Panc1 (cell line): Measurements from ENCODE around the gene STPG3. TPM values are rescaled to one million over a fixed set of nuclear protein-coding genes. Genes with fewer than 3 reads are reported as not detected.

ENCODE experiments used
- ATAC-seq: fragments of 200-7000 bp; cut with Tn5 transposase; 2 replicates; pipeline ENCODE4 v1.9.1; 2020; ENCODE audit warnings: mild to moderate bottlenecking, moderate library complexity
- BruUV-seq: library from RNA; stranded (reverse); fragments of 400-500 nt; replicated peaks from 2 replicates; lab custom pipeline; 2021; lab: Mats Ljungman, UMichigan
- CTCF ChIA-PET: fragments of 300-600 bp; sonication (Branson Sonifier 250); formaldehyde crosslinking; loops from one replicate; lab custom pipeline; 2022; ENCODE audit warnings: antibody characterized with exemption; lab: Charles Lee
- POLR2A ChIA-PET: fragments of 300-600 bp; sonication (Branson Sonifier 250); formaldehyde crosslinking; loops from one replicate; lab custom pipeline; 2022; ENCODE audit warnings: antibody characterized with exemption; lab: Charles Lee
- DNase-seq: peaks from one replicate; pipeline ENCODE4 v3.0.0-alpha.2; 2010; ENCODE audit warnings: low read depth, low spot score
- H3K27ac ChIP-seq: 2 replicates; pipeline ENCODE4 v1.5.1; 2011; ENCODE audit warnings: mild to moderate bottlenecking, low read length, inconsistent platforms
- H3K27me3 ChIP-seq: fragments of 200-500 bp; sonication (Bioruptor generic); 2 replicates; pipeline ENCODE4 v1.6.0; 2014; ENCODE audit warnings: low read length, inconsistent platforms; ENCODE audit not compliant: control insufficient read depth, insufficient read depth
- H3K36me3 ChIP-seq: fragments of 200-500 bp; sonication (Bioruptor generic); 2 replicates; pipeline ENCODE4 v1.5.1; 2014; ENCODE audit warnings: inconsistent platforms, mild to moderate bottlenecking, low read length, moderate library complexity; ENCODE audit not compliant: control insufficient read depth, insufficient read depth
- H3K4me1 ChIP-seq: 2 replicates; pipeline ENCODE4 v1.5.1; 2011; ENCODE audit warnings: inconsistent platforms, mild to moderate bottlenecking, low read length, moderate library complexity; ENCODE audit not compliant: control insufficient read depth, insufficient read depth
- H3K4me3 ChIP-seq, 2 experiments: 2 replicates each; pipeline ENCODE4 v1.5.1; 2011 to 2012; ENCODE audit warnings: low read depth in 2 of 2, low read length in 2 of 2, mild to moderate bottlenecking in 2 of 2, inconsistent platforms in 1 of 2, moderate library complexity in 1 of 2
- H3K9me3 ChIP-seq: fragments of 200-500 bp; sonication (Bioruptor generic); 2 replicates; pipeline ENCODE4 v1.5.1; 2014; ENCODE audit warnings: low read depth, mild to moderate bottlenecking, inconsistent platforms, low read length, moderate library complexity; ENCODE audit not compliant: control insufficient read depth, insufficient read depth
- CTCF ChIP-seq: fragments of 450-650 bp; IDR thresholded peaks from 2 replicates; pipeline ENCODE4 v1.5.1; 2017; ENCODE audit warnings: mild to moderate bottlenecking
- POLR2AphosphoS5 ChIP-seq: IDR thresholded peaks from 2 replicates; pipeline ENCODE4 v1.6.1; 2012; ENCODE audit warnings: mild to moderate bottlenecking, low read depth, low read length, moderate library complexity
- REST ChIP-seq, 2 experiments: IDR thresholded peaks; 2 replicates each; pipeline ENCODE4 v1.6.1; 2011 to 2012; ENCODE audit warnings: low read depth in 2 of 2, control low read depth in 1 of 2, low read length in 1 of 2, mild to moderate bottlenecking in 1 of 2, moderate library complexity in 1 of 2; ENCODE audit not compliant: insufficient read depth in 1 of 2
- SIN3A ChIP-seq: IDR thresholded peaks from 2 replicates; pipeline ENCODE4 v1.6.1; 2012; ENCODE audit warnings: low read depth, mild to moderate bottlenecking, low read length, moderate library complexity, borderline replicate concordance; ENCODE audit not compliant: insufficient read depth
- TCF7L2 ChIP-seq: IDR thresholded peaks from 2 replicates; pipeline ENCODE4 v1.6.1; 2011; ENCODE audit warnings: mild to moderate bottlenecking, low read depth, low read length, inconsistent platforms
- in situ Hi-C: cut with HindIII; loops from 2 replicates; pipeline ENCODE4 v1.10.0; 2016; ENCODE audit warnings: low sequenced_read_pairs, low pct_unique_long_range_greater_than_20kb
- intact Hi-C: fragments of 100-400 bp; cut with micrococcal nuclease; formaldehyde crosslinking; loops from one replicate; pipeline ENCODE4 v1.10.0; 2022; ENCODE audit not compliant: unreplicated experiment
- total RNA-seq: library from RNA; stranded (reverse); gene quantifications from one replicate; pipeline ENCODE4 v1.2.1, GENCODE V29; 2021; ENCODE audit not compliant: unreplicated experiment

Gene STPG3
- total RNA-seq, 1 experiment from 2014 or later = 0.26 TPM

GRCh38 chr9:137229903-137230704, 21.0 kb upstream of the STPG3 start:
- no peak for ATAC-seq
- H3K27me3 ChIP-seq = no peaks in the 10 kb centered on the region
- no peak overlapping the region for H3K27ac ChIP-seq
- H3K36me3 ChIP-seq = no peaks in the 10 kb centered on the region
- H3K4me1 ChIP-seq = peaks cover 4% of the 10 kb centered on the region
- TF ChIP-seq POLR2AphosphoS5 = no peak
- DNase-seq = no peak
- no peaks in the 10 kb centered on the region for H3K9me3 ChIP-seq
- intact Hi-C loops = loop anchor here (5.0 kb wide), 1 partner anchor 113 kb away; no protein-coding TSS in a partner anchor
- BruUV-seq = no TSS peak
- POLR2A ChIA-PET = interaction anchor here (0.7 kb wide), 1 partner anchor 192 kb away, joined by 16 read pairs; no protein-coding TSS in a partner anchor
- in situ Hi-C loops = no loop called here
- CTCF ChIA-PET = interaction anchor here (0.7 kb wide), 1 partner anchor 16 kb away, joined by 3 read pairs; no protein-coding TSS in a partner anchor
- no peak overlapping the region for H3K4me3 ChIP-seq

- BruUV-seq = no TSS peak
- POLR2A ChIA-PET = no interaction called here
- H3K36me3 ChIP-seq = no peaks in the 10 kb centered on the region
- TF ChIP-seq REST (IDR thresholded peaks at IDR 0.05; ENCODE audit: insufficient read depth in 1 of 2, low read depth in 2 of 2, low read length in 1 of 2) (no peak), POLR2AphosphoS5 (no peak), SIN3A (no peak), TCF7L2 (no peak), CTCF (no peak)
- H3K4me3 ChIP-seq = no peak within 1 kb of the TSS
- DNase-seq = no peak
- H3K4me1 ChIP-seq = peaks cover 4% of the 10 kb centered on the region
- no peak for ATAC-seq
- no peak within 1 kb of the TSS for H3K27ac ChIP-seq
- H3K9me3 ChIP-seq = no peaks in the 10 kb centered on the region
- in situ Hi-C loops (no loop called here), intact Hi-C loops (no loop called here)
- no peaks in the 10 kb centered on the region for H3K27me3 ChIP-seq
- CTCF ChIA-PET = no interaction called here
These were observed 20.2 kb upstream of the STPG3 start, which contains the start of gene SLC34A3 for GRCh38 chr9:137230705-137231371. Gene SLC34A3, plus strand, starts transcription at chr9:137230901. Its CDS starts 802 bp downstream, at chr9:137231703.
